DOHH2 (cell line): ENCODE results near the gene HTT-AS.
A peak's percentile ranks its signal among the peaks of the same experiment; 100 is the strongest.

Experiments
- H3F3A ChIP-seq: fragments of 200-600 bp; sonication (generic), shearing (Covaris generic); 2 replicates; pipeline ENCODE4 v1.6.0; 2016; ENCODE audit warnings: antibody characterized with exemption, mild to moderate bottlenecking; ENCODE audit not compliant: control insufficient read depth, insufficient read depth
- H3K27ac ChIP-seq: fragments of 200-600 bp; sonication (generic); 2 replicates; pipeline ENCODE4 v1.5.1; 2014; ENCODE audit warnings: low read depth, mild to moderate bottlenecking, low read length, moderate library complexity
- H3K27me3 ChIP-seq: fragments of 200-600 bp; sonication (generic); 2 replicates; pipeline ENCODE4 v1.6.1; 2014; ENCODE audit warnings: mild to moderate bottlenecking, low read length, mixed read lengths; ENCODE audit not compliant: control insufficient read depth
- H3K36me3 ChIP-seq: fragments of 200-600 bp; sonication (generic); 2 replicates; pipeline ENCODE4 v1.6.1; 2014; ENCODE audit warnings: mild to moderate bottlenecking, low read length, moderate library complexity, mixed read lengths; ENCODE audit not compliant: control insufficient read depth
- H3K4me1 ChIP-seq: fragments of 200-600 bp; sonication (generic); 2 replicates; pipeline ENCODE4 v1.6.1; 2014; ENCODE audit warnings: mild to moderate bottlenecking, low read length, mixed read lengths; ENCODE audit not compliant: control insufficient read depth
- H3K4me2 ChIP-seq: fragments of 200-600 bp; sonication (generic); 2 replicates; pipeline ENCODE4 v1.6.0; 2014; ENCODE audit warnings: mild to moderate bottlenecking, low read length, moderate library complexity
- H3K4me3 ChIP-seq: fragments of 200-600 bp; sonication (generic); 2 replicates; pipeline ENCODE4 v1.5.1; 2014; ENCODE audit warnings: mild to moderate bottlenecking, low read length, mixed read lengths
- H3K79me2 ChIP-seq: fragments of 200-600 bp; sonication (generic); 2 replicates; pipeline ENCODE4 v1.6.1; 2014; ENCODE audit warnings: mild to moderate bottlenecking, low read length, mixed read lengths; ENCODE audit not compliant: control insufficient read depth
- H3K9me2 ChIP-seq: fragments of 200-600 bp; sonication (generic); replicated peaks from 2 replicates; pipeline ENCODE4 v1.6.1; 2014; ENCODE audit warnings: mild to moderate bottlenecking, low read length, mixed read lengths; ENCODE audit not compliant: control insufficient read depth
- H3K9me3 ChIP-seq: fragments of 200-600 bp; sonication (generic); 2 replicates; pipeline ENCODE4 v1.6.1; 2014; ENCODE audit warnings: antibody characterized with exemption, low read length, mixed read lengths; ENCODE audit not compliant: control insufficient read depth, insufficient read depth
- H4K20me1 ChIP-seq: fragments of 200-600 bp; sonication (generic); 2 replicates; pipeline ENCODE4 v1.6.0; 2014; ENCODE audit warnings: low read depth, mild to moderate bottlenecking, antibody characterized with exemption, low read length, moderate library complexity; ENCODE audit not compliant: control insufficient read depth, insufficient read depth
- EZH2phosphoT487 ChIP-seq: fragments of 200-600 bp; sonication (generic); IDR thresholded peaks from 2 replicates; pipeline ENCODE4 v1.6.1; 2017; ENCODE audit warnings: borderline replicate concordance, mild to moderate bottlenecking, antibody characterized with exemption, low read length, moderate library complexity, mixed read lengths
- TF ChIP-seq, protein P1 (sequence below): fragments of 200-600 bp; sonication (generic); IDR thresholded peaks from one replicate; pipeline ENCODE4 v1.5.1; 2014; ENCODE audit warnings: antibody characterized with exemption, mild to moderate bottlenecking, low read depth, low read length; ENCODE audit not compliant: poor library complexity, severe bottlenecking

HTT-AS gene

GRCh38 chr4:3083732-3084131, 9.4 kb upstream of the HTT-AS start:
- Histone ChIP-seq H3F3A (0 out of 2 replicates have a peak, but pooled peaks cover 3% of the 10 kb centered on the region), H3K27ac (no peak overlapping the region), H3K9me2 (no peaks in the 10 kb centered on the region), H3K9me3 (no peaks in the 10 kb centered on the region), H3K36me3 (peaks cover 53% of the 10 kb centered on the region), H4K20me1 (peaks cover 15% of the 10 kb centered on the region; the same call in 1 of the 2 replicates), H3K4me3 (no peak overlapping the region), H3K4me2 (no peak overlapping the region), H3K4me1 (peaks cover 43% of the 10 kb centered on the region), H3K79me2 (peaks cover 96% of the 10 kb centered on the region), H3K27me3 (no peaks in the 10 kb centered on the region)
- TF ChIP-seq, protein P1, sequence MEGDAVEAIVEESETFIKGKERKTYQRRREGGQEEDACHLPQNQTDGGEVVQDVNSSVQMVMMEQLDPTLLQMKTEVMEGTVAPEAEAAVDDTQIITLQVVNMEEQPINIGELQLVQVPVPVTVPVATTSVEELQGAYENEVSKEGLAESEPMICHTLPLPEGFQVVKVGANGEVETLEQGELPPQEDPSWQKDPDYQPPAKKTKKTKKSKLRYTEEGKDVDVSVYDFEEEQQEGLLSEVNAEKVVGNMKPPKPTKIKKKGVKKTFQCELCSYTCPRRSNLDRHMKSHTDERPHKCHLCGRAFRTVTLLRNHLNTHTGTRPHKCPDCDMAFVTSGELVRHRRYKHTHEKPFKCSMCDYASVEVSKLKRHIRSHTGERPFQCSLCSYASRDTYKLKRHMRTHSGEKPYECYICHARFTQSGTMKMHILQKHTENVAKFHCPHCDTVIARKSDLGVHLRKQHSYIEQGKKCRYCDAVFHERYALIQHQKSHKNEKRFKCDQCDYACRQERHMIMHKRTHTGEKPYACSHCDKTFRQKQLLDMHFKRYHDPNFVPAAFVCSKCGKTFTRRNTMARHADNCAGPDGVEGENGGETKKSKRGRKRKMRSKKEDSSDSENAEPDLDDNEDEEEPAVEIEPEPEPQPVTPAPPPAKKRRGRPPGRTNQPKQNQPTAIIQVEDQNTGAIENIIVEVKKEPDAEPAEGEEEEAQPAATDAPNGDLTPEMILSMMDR, result no peak
- TF ChIP-seq EZH2phosphoT487, result no peak

- Histone ChIP-seq H3F3A (peaks cover 7% of the 10 kb centered on the region; the same call in 1 of the 2 replicates), H3K9me3 (no peaks in the 10 kb centered on the region), H3K27me3 (no peaks in the 10 kb centered on the region), H3K36me3 (peaks cover 47% of the 10 kb centered on the region), H4K20me1 (peaks cover 15% of the 10 kb centered on the region; the same call in 1 of the 2 replicates), H3K4me1 (peaks cover 50% of the 10 kb centered on the region), H3K4me3 (no peak overlapping the region), H3K27ac (no peak overlapping the region), H3K79me2 (peaks cover 97% of the 10 kb centered on the region), H3K4me2 (no peak overlapping the region), H3K9me2 (no peaks in the 10 kb centered on the region)
- TF ChIP-seq, protein P1, result no peak
- TF ChIP-seq EZH2phosphoT487, result no peak
Measured at GRCh38 chr4:3082925-3083515, 8.7 kb upstream of the HTT-AS start.

- peaks cover 31% of the 10 kb centered on the region for H3K36me3 ChIP-seq
- H4K20me1 ChIP-seq, result peaks cover 15% of the 10 kb centered on the region
- peaks cover 97% of the 10 kb centered on the region for H3K79me2 ChIP-seq
- H3K9me2 ChIP-seq, result no peaks in the 10 kb centered on the region
- H3K27ac ChIP-seq, result peak overlapping the region; percentile 87
- H3F3A ChIP-seq, result peaks cover 25% of the 10 kb centered on the region
- no peaks in the 10 kb centered on the region for H3K27me3 ChIP-seq
- peaks cover 66% of the 10 kb centered on the region for H3K4me1 ChIP-seq
- peak overlapping the region; percentile 55 for H3K4me3 ChIP-seq
- no peak for TF ChIP-seq EZH2phosphoT487
- TF ChIP-seq, protein P1, result no peak
- peak overlapping the region; percentile 84 for H3K4me2 ChIP-seq
- H3K9me3 ChIP-seq, result no peaks in the 10 kb centered on the region
Measured at GRCh38 chr4:3079694-3080123, 5.4 kb upstream of the HTT-AS start.
